Fibroblast of lung (primary cell): ENCODE results near the gene MAP3K9.

Source experiments
- EZH2 ChIP-seq: IDR thresholded peaks from 2 replicates; pipeline ENCODE4 v1.5.1; 2012; ENCODE audit warnings: low read length, control low read depth, mild to moderate bottlenecking; ENCODE audit errors: missing control alignments
- TF ChIP-seq, protein P1 (sequence below), 2 donors: IDR thresholded peaks in 1 of 2; conservative IDR thresholded peaks in 1 of 2; 1 replicate in 1 of 2; 2 replicates in 1 of 2; pipeline ENCODE4 v1.5.1; 2011 to 2012; ENCODE audit warnings: low read length in 2 of 2, control low read depth in 1 of 2, inconsistent platforms in 1 of 2, low read depth in 1 of 2, mild to moderate bottlenecking in 1 of 2

DNA sequence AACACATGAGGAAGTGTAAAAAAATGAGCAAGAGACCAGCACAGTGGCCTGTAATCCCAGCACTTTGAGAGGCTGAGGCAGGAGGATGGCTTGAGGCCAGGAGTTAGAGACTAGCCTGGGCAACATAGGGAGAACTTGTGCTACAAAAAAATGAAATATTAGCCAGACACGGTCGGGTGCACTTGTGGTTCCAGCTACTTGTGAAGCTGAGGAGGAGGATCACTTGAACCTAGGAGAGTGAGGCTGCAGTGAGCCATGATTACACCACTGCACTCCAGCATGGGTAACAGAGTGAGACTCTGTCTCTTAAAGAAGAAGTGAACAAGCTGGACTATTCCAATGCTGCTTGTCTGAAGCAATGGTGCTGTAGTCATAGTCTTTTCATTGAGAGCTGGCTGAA lies 36.3 kb upstream of the MAP3K9 start:
- TF ChIP-seq, protein P1, sequence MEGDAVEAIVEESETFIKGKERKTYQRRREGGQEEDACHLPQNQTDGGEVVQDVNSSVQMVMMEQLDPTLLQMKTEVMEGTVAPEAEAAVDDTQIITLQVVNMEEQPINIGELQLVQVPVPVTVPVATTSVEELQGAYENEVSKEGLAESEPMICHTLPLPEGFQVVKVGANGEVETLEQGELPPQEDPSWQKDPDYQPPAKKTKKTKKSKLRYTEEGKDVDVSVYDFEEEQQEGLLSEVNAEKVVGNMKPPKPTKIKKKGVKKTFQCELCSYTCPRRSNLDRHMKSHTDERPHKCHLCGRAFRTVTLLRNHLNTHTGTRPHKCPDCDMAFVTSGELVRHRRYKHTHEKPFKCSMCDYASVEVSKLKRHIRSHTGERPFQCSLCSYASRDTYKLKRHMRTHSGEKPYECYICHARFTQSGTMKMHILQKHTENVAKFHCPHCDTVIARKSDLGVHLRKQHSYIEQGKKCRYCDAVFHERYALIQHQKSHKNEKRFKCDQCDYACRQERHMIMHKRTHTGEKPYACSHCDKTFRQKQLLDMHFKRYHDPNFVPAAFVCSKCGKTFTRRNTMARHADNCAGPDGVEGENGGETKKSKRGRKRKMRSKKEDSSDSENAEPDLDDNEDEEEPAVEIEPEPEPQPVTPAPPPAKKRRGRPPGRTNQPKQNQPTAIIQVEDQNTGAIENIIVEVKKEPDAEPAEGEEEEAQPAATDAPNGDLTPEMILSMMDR (conservative IDR thresholded peaks at IDR 0.05 in 1 of 2, IDR thresholded peaks at IDR 0.05 in 1 of 2; ENCODE audit: low read depth in 1 of 2, low read length in 2 of 2), result no peak
- no peak for TF ChIP-seq EZH2
